Psoas muscle (tissue), 8 donors: Measurements from ENCODE around the gene PRKAR2A. TPM values are rescaled to one million over a fixed set of nuclear protein-coding genes. Genes with fewer than 3 reads are reported as not detected.

ENCODE experiments used
- ATAC-seq, 4 donors: fragments of 200-7000 bp; cut with Tn5 transposase; one replicate each; pipeline ENCODE4 v1.9.1; 2020; ENCODE audit warnings: moderate library complexity in 3 of 4, mild to moderate bottlenecking in 2 of 4
- DNase-seq, 2 donors: peaks; one replicate each; pipeline ENCODE4 v3.0.0-alpha.2; 2020
- H3K27ac ChIP-seq: fragments of 200-600 bp; one replicate; pipeline ENCODE4 v1.8.0; 2022
- H3K27me3 ChIP-seq, 3 donors: fragments of 200-600 bp in 1 of 3; one replicate each; pipeline versions ENCODE4 v1.6.1 to v1.8.0; 2013 to 2022; ENCODE audit warnings: low read length in 2 of 3, mild to moderate bottlenecking in 2 of 3, moderate library complexity in 1 of 3; ENCODE audit not compliant: insufficient read depth in 3 of 3
- H3K36me3 ChIP-seq, 2 donors: fragments of 200-600 bp in 1 of 2; one replicate each; pipeline versions ENCODE4 v1.6.1 to v1.8.0; 2013 to 2022; ENCODE audit warnings: low read depth in 1 of 2, mild to moderate bottlenecking in 1 of 2, moderate library complexity in 1 of 2; ENCODE audit not compliant: insufficient read depth in 1 of 2
- H3K4me1 ChIP-seq: fragments of 200-600 bp; one replicate; pipeline ENCODE4 v1.8.0; 2022
- H3K4me3 ChIP-seq: fragments of 200-600 bp; one replicate; pipeline ENCODE4 v1.8.0; 2022; ENCODE audit warnings: mild to moderate bottlenecking
- H3K9me3 ChIP-seq: fragments of 200-600 bp; one replicate; pipeline ENCODE4 v1.8.0; 2022
- WGBS, 3 donors: extraction: QIAGEN DNeasy Blood & Tissue Kit; methylation state at CpG; one replicate each; pipeline versions ENCODE4 v1.1.6 to v1.1.7; 2013; 5-methylcytosine and 5-hydroxymethylcytosine counted together
- intact Hi-C, 2 donors: fragments of 100-400 bp; cut with DNase I; formaldehyde crosslinking; loops; one replicate each; pipeline versions ENCODE4 v1.11.0 to v1.14.2; 2022
- polyA plus RNA-seq, 3 donors: library from polyadenylated mRNA; stranded (reverse); fragments of 200-250 nt; gene quantifications; one replicate each; pipeline ENCODE4 v1.2.3, GENCODE V29; 2013
- total RNA-seq, 4 donors: library from RNA; stranded (reverse); fragmentation: NEBNext Ultra II Directional in 2 of 4; extraction: Animal tissue kit (Norgen Biotek cat#: 25700) in 2 of 4; gene quantifications; one replicate each; pipeline versions ENCODE4 v1.2.1 to v1.2.4, GENCODE V29; 2021 to 2023
- TF ChIP-seq, protein P1 (sequence below): fragments of 200-600 bp; IDR thresholded peaks from one replicate; pipeline ENCODE4 v1.8.0; 2022; ENCODE audit warnings: antibody characterized with exemption
- donor health status: healthy with polysubstance abuse.
- donor health status: DM: no; HTN: no; CAD: no; lungs with moderate emphysema.
- donor health status: Bipolar disorder and iron deficiency.
- donor health status: healthy.
- donor health status: DM: yes; HTN: yes; CAD: no.
- donor health status: DM: no; HTN: no; CAD: no.
- donor health status: DM: no; HTN: no; CAD: no.
- donor health status: DM: yes; HTN: yes; CAD: no.

PRKAR2A gene
- total and polyA plus RNA-seq, 7 donors = 24.3 to 126 (median 92.5) TPM

- no peak overlapping the region for H3K27ac ChIP-seq
Observed at GRCh38 chr3:48856469-48856868, 8.8 kb upstream of the PRKAR2A start.

GRCh38 chr3:48855681-48856447 lies 8.2 kb upstream of the PRKAR2A start:
- no peaks in the 10 kb centered on the region for H3K9me3 ChIP-seq
- no peak overlapping the region for H3K4me3 ChIP-seq
- TF ChIP-seq, protein P1, sequence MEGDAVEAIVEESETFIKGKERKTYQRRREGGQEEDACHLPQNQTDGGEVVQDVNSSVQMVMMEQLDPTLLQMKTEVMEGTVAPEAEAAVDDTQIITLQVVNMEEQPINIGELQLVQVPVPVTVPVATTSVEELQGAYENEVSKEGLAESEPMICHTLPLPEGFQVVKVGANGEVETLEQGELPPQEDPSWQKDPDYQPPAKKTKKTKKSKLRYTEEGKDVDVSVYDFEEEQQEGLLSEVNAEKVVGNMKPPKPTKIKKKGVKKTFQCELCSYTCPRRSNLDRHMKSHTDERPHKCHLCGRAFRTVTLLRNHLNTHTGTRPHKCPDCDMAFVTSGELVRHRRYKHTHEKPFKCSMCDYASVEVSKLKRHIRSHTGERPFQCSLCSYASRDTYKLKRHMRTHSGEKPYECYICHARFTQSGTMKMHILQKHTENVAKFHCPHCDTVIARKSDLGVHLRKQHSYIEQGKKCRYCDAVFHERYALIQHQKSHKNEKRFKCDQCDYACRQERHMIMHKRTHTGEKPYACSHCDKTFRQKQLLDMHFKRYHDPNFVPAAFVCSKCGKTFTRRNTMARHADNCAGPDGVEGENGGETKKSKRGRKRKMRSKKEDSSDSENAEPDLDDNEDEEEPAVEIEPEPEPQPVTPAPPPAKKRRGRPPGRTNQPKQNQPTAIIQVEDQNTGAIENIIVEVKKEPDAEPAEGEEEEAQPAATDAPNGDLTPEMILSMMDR = no peak
- no peaks in the 10 kb centered on the region for H3K27me3 ChIP-seq
- no peak for ATAC-seq
- DNase-seq = peak in 1 of 2 donors; percentile 14
- intact Hi-C loops = loop anchor here in 1 of 2 donors (5.0 kb wide), 1 partner anchor 61 kb away; the partner anchor contains the start of gene ARIH2
- peaks cover 0 to 32% of the 10 kb centered on the region in 2 donors for H3K36me3 ChIP-seq
- WGBS, 3 donors = 66 to 71% (median 69%) methylated on average over 9 of the region's 9 CpGs
- H3K4me1 ChIP-seq = peaks cover 45% of the 10 kb centered on the region
- H3K27ac ChIP-seq = peak overlapping the region; percentile 30

More at GRCh38 chr3:48856469-48856868, 8.8 kb upstream of the PRKAR2A start:
- no peaks in the 10 kb centered on the region for H3K9me3 ChIP-seq
- ATAC-seq = no peak
- TF ChIP-seq, protein P1 = no peak
- peaks cover 0 to 38% of the 10 kb centered on the region in 2 donors for H3K36me3 ChIP-seq
- H3K4me3 ChIP-seq = no peak overlapping the region
- intact Hi-C loops = loop anchor here in 1 of 2 donors (5.0 kb wide), 1 partner anchor 61 kb away; the partner anchor contains the start of gene ARIH2
- WGBS, 3 donors = 35 to 45% (median 44%) methylated on average over 4 of the region's 4 CpGs
- H3K4me1 ChIP-seq = peaks cover 45% of the 10 kb centered on the region
- DNase-seq = peak in 1 of 2 donors; percentile 22
- H3K27me3 ChIP-seq = no peaks in the 10 kb centered on the region

DNA sequence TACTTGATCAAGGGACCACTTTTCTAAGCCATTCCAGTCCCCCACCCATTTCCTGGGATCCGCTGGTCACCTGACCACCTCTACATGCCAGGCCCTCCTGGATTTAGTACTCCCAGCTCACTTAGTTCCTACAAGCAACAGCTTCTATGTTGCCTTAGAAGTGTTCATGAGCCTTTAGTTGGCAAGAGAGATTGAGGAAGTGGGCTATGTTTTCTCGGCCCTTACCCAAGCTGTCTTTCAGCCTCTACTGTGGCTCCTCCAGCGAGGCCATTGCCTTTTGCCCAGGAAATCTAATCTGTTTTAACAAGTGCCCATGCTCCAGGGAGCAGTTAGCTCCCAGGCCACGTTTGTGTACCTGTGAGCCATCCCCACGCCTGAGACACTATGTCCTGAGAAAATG lies 4.5 kb upstream of the PRKAR2A start:
- ATAC-seq (no peak), DNase-seq (peak in 1 of 2 donors; percentile 5)
- TF ChIP-seq, protein P1 = no peak
- peaks cover 19% of the 10 kb centered on the region for H3K4me1 ChIP-seq
- no peaks in the 10 kb centered on the region for H3K27me3 ChIP-seq
- WGBS, 3 donors = 70 to 91% (median 84%) methylated on average over 5 of the region's 5 CpGs
- no peak overlapping the region for H3K4me3 ChIP-seq
- H3K9me3 ChIP-seq = no peaks in the 10 kb centered on the region
- no peak overlapping the region for H3K27ac ChIP-seq
- intact Hi-C loops = no loop called here
- H3K36me3 ChIP-seq = peaks cover 0 to 18% of the 10 kb centered on the region in 2 donors

DNA sequence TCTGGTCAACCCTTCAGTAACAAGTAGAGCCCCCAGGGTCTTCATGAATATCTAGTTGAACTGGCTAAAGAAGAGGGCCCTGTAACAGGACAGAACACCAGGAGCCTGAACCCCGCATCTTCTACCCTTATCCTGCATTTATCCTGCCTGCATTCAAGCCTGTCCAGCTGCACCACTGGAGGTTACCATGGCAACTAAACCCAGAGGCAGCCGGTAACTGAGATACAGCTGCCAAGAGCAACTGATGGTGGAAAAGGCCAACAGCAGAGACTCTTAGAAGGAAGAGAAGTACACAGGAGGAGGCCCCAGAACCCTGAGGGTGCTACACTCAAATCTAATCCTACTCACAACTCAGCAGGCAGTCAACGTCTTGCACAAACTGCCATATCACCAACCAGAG lies 3.7 kb upstream of the PRKAR2A start:
- Histone ChIP-seq H3K9me3 (no peaks in the 10 kb centered on the region), H3K36me3 (peaks cover 0 to 11% of the 10 kb centered on the region in 2 donors), H3K27ac (no peak overlapping the region), H3K4me1 (peaks cover 13% of the 10 kb centered on the region), H3K4me3 (no peak overlapping the region), H3K27me3 (no peaks in the 10 kb centered on the region)
- intact Hi-C loops = no loop called here
- 41 to 51% (median 51%) methylated on average over 3 of the region's 3 CpGs for whole genome bisulfite sequencing, 3 donors
- DNase-seq (peak in 1 of 2 donors; percentile 1), ATAC-seq (no peak)
- TF ChIP-seq, protein P1 = no peak
